Measurements from ENCODE around the gene LBX2.

The LBX2 gene

GRCh38 chr2:74450570-74451190, 48.7 kb downstream of the LBX2 start:
- DNase-seq: no peak

- DNase-seq: no peak
These were observed 50.6 kb downstream of the LBX2 start for GRCh38 chr2:74448771-74449170.
